ENCODE data around the gene C1orf232.

- TF ChIP-seq CTCF (IDR thresholded peaks at IDR 0.05) (no peak), POLR2AphosphoS5 (IDR thresholded peaks at IDR 0.05) (no peak)
Measured at GRCh38 chr1:26159743-26160039, 9.1 kb downstream of the C1orf232 start.
